ENCODE results near the gene EMC6.
A peak's percentile ranks its signal among the peaks of the same experiment; 100 is the strongest.

The EMC6 gene

DNA sequence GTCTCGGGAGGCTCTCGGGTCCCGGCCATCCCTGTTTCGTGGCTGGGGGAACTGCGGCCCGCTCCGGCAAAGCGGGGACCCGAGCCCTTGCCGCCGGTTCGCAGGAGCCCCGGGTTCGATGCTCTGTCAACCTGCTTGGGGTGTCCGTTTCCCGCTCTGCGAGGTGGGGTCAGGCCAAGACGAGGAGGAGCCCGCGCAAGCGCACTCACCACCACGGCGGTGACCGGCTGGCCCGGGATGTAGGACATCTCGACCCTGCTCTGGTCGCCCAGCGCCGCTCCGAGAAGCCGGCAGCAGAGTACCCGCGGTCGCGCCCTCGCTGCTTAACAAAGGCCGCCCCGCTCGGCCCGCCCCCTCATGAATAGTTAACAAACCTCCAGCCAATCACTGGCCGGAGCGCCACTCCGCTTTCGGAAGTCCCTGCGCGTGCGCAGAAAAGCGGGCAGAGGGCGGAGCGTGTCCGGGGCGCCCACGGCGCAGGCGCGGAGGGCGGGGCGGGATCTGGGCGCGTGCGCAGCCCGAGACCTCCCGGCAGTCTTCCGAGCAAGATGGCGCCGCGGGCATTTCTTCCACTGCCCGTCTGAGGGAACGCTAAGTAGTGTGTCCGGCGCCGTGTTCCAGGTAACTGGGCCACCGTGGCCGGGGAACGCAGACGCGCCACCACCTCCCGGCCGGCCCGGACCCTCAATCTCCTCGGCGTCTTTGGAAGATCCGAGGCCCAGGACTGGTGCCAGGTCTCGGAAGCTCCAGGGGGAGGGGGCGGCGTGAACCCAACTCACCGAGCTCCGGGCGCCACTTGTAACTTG, at the start of gene EMC6, which contains the start of gene TAX1BP3:
Gene EMC6, plus strand, starts transcription at position 534 of the 806 bp plus-strand sequence. CDS start 335 bp downstream, outside the sequence.
Gene TAX1BP3, minus strand, starts transcription at position 300 of the 806 bp plus-strand sequence. Its CDS starts 52 bp downstream, at position 248.
- no peak for TF ChIP-seq CTCF (IDR thresholded peaks at IDR 0.05; ENCODE audit: borderline replicate concordance, control extremely low read depth, extremely low read depth, insufficient read depth, missing control alignments)
- in situ Hi-C loops (cut with MboI; ENCODE audit: low sequenced_read_pairs, unreplicated experiment): no loop called here
- DNase-seq (ENCODE audit: low spot score): peak; percentile 100

- in situ Hi-C loops (cut with MboI; ENCODE audit: low sequenced_read_pairs, unreplicated experiment): no loop called here
- DNase-seq (ENCODE audit: low spot score): no peak
- no peak for TF ChIP-seq CTCF (IDR thresholded peaks at IDR 0.05; ENCODE audit: borderline replicate concordance, control extremely low read depth, extremely low read depth, insufficient read depth, missing control alignments)
Measured at GRCh38 chr17:3621146-3621720, 47.4 kb upstream of the EMC6 start.

DNA sequence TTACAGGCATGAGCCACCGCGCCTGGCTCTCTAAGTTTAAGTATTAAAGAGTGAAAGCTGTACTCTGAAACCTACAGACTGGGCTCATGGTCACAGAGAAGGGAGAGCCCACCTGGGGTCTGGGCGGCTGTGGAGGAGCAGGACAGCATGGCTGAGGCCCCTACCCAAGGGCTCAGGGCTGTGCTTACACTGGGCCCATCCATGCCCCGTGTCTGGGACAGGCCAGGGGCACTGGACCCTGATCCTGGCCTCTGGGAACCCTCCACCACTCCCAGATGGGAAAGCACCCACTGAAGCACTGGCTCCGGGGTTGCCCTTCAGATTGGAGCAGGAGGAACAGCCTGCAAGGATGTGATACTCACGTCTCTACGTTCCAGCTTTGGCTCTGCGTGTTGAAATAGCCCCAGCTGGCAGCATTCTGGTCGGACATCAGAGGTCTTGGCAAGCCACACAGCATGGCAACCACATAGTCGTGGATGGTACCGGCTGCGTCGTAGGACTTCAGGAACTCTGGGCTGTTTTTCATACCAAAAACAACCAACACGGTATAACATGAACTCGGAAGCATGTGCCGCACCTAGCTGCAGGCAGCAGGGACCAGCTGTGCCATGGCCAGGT, 45.5 kb upstream of the EMC6 start:
- DNase-seq (ENCODE audit: low spot score): no peak
- TF ChIP-seq CTCF (IDR thresholded peaks at IDR 0.05; ENCODE audit: borderline replicate concordance, control extremely low read depth, extremely low read depth, insufficient read depth, missing control alignments): no peak
- in situ Hi-C loops (cut with MboI; ENCODE audit: low sequenced_read_pairs, unreplicated experiment): no loop called here

DNA sequence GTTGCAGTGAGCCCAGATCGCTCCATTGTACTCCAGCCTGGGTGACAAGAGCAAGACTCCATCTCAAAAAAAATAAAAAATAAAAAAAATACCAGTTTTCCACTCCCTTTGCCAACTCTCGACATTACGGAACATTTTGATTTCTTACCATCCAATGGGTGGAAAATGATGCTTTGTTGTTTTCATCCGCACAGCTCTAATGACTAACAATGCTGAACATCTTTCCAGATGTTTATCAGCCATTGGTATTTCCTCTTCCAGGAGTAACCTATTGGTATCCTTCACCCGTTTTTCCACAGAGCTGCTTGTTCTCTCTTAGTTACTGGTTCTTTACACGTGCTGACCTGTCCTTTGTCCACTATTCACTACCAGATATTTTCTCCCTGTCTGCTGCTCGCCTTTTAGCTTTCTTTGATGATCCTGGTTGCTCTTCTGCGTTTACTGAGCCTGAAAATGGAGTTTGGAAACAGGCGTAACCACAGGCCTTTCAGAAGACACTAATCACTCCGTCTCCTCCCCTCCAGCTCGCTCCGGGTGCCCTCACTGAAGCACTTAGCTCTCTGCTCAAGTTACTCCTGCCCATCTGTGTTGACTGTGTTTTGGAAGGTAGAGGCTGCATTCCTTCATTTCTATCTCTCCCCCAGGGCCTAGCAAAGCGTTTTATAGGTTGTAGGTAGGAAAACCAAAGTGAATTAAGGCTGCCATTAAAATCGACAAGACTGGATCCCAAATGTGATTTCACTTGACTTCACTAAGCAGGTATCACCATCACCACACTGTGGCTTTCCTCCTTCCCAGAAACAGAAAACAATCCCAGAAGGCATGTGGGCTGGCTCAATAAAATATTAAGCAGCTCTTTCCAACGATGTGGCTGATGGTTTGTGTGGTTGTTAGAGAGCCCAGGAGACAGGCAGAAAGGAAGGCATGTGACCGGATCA, 41.5 kb upstream of the EMC6 start:
- no peak for TF ChIP-seq CTCF (IDR thresholded peaks at IDR 0.05; ENCODE audit: borderline replicate concordance, control extremely low read depth, extremely low read depth, insufficient read depth, missing control alignments)
- DNase-seq (ENCODE audit: low spot score): no peak
- in situ Hi-C loops (cut with MboI; ENCODE audit: low sequenced_read_pairs, unreplicated experiment): loop anchor here (25.0 kb wide), 1 partner anchor 590 kb away; no protein-coding TSS in a partner anchor

- in situ Hi-C loops (cut with MboI; ENCODE audit: low sequenced_read_pairs, unreplicated experiment): loop anchor here (25.0 kb wide), 1 partner anchor 590 kb away; no protein-coding TSS in a partner anchor
- DNase-seq (ENCODE audit: low spot score): no peak
- no peak for TF ChIP-seq CTCF (IDR thresholded peaks at IDR 0.05; ENCODE audit: borderline replicate concordance, control extremely low read depth, extremely low read depth, insufficient read depth, missing control alignments)
Measured at GRCh38 chr17:3627769-3628167, 40.8 kb upstream of the EMC6 start.
